Nephron progenitor cell (in vitro differentiated cells): ENCODE data around the gene TLL1.
A peak's percentile ranks its signal among the peaks of the same experiment; 100 is the strongest.

ENCODE experiments used
- DNase-seq: peaks from one replicate; pipeline ENCODE4 v3.0.0; 2021
- H3K27ac Mint-ChIP-seq: 2 replicates; pipeline ENCODE4 v1.8.0; 2021; ENCODE audit warnings: mild to moderate bottlenecking, moderate library complexity, mixed read lengths
- H3K27me3 Mint-ChIP-seq: 2 replicates; pipeline ENCODE4 v1.8.0; 2021; ENCODE audit warnings: mild to moderate bottlenecking, low read depth, mixed read lengths; ENCODE audit not compliant: poor library complexity
- H3K36me3 Mint-ChIP-seq: 2 replicates; pipeline ENCODE4 v1.8.0; 2021; ENCODE audit warnings: low read depth, mixed read lengths
- H3K4me1 Mint-ChIP-seq: 2 replicates; pipeline ENCODE4 v1.8.0; 2021; ENCODE audit warnings: mixed read lengths
- H3K4me3 Mint-ChIP-seq: 2 replicates; pipeline ENCODE4 v1.8.0; 2021; ENCODE audit warnings: mild to moderate bottlenecking, moderate library complexity, mixed read lengths
- H3K9me3 Mint-ChIP-seq: 2 replicates; pipeline ENCODE4 v1.8.0; 2021; ENCODE audit warnings: mild to moderate bottlenecking, moderate library complexity, mixed read lengths
- TF ChIP-seq, protein P1 (sequence below): fragments of 200-600 bp; sonication (generic); IDR thresholded peaks from 2 replicates; pipeline ENCODE4 v1.5.0; 2021; ENCODE audit warnings: antibody characterized with exemption

The TLL1 gene

DNA sequence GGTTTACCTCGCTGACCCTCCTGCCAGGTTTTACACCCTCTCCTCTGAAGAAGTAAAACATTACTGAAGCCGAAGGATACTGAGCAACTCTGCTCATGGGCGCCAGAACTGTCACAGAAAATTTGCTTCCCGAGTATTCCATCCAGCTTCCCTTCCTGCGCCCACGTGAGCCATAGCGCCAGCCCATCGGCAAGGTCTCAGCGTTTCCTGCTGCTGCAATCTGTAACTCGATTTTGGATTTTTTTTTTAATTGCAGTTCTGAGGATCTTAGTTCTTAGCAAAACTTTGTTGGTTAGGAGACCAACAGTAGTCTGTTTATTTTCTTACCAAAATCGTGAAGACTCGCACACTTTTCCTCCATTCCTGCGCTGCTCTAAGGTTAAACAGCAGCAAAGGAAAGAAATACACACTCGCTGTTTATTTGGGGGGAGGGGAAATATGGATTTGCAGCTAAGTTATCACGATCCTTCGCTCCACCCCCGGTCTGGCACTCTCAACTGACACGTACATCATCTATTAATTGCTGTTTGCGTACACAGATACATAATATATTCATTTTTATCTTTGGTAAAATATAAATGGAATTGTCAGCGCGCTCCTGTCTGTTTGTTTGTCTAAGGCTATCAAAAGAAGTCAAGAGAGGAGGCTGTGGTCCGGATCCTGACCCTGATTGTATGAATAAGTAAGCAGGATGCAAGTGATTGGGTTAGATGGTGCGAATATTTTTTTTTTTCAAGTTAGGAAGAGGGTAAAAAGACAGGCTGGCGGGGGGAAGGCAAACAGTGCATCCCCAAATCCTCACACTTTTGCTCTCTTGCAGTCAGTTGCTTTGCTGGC lies at the start of gene TLL1:
Gene TLL1, plus strand, starts transcription at position 777 of the 837 bp plus-strand sequence. CDS start 668 bp downstream, outside the sequence.
- DNase-seq, result peak; percentile 39
- TF ChIP-seq, protein P1, sequence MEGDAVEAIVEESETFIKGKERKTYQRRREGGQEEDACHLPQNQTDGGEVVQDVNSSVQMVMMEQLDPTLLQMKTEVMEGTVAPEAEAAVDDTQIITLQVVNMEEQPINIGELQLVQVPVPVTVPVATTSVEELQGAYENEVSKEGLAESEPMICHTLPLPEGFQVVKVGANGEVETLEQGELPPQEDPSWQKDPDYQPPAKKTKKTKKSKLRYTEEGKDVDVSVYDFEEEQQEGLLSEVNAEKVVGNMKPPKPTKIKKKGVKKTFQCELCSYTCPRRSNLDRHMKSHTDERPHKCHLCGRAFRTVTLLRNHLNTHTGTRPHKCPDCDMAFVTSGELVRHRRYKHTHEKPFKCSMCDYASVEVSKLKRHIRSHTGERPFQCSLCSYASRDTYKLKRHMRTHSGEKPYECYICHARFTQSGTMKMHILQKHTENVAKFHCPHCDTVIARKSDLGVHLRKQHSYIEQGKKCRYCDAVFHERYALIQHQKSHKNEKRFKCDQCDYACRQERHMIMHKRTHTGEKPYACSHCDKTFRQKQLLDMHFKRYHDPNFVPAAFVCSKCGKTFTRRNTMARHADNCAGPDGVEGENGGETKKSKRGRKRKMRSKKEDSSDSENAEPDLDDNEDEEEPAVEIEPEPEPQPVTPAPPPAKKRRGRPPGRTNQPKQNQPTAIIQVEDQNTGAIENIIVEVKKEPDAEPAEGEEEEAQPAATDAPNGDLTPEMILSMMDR, result no peak
- H3K9me3 Mint-ChIP-seq, result no peaks in the 10 kb centered on the region
- peaks cover 26% of the 10 kb centered on the region for H3K4me1 Mint-ChIP-seq
- peak within 1 kb of the TSS; percentile 84 for H3K4me3 Mint-ChIP-seq
- H3K36me3 Mint-ChIP-seq, result no peaks in the 10 kb centered on the region
- H3K27me3 Mint-ChIP-seq, result peaks cover 88% of the 10 kb centered on the region
- no peak within 1 kb of the TSS for H3K27ac Mint-ChIP-seq

DNA sequence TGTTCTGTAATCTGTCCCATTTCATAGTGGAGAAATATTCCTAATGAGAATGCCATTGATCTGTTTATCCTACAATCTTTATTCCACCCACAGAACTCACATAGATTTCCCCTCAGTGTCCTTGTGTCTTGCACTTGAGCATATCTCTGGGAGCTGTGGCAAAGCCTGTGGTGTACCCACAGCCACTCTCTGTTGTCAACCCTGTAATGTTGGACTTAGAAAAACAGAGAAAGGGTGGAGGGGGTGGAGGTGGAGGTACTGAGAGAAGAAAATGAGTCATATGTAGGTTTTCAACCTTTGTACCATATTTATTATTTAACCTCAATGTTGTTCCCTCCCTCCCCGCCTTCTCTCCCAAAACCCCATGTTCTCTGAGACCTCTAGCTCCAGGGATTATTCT lies 46.9 kb upstream of the TLL1 start:
- H3K27ac Mint-ChIP-seq, result no peak overlapping the region
- H3K36me3 Mint-ChIP-seq, result no peaks in the 10 kb centered on the region
- H3K9me3 Mint-ChIP-seq, result no peaks in the 10 kb centered on the region
- DNase-seq, result no peak
- H3K4me1 Mint-ChIP-seq, result no peaks in the 10 kb centered on the region
- H3K4me3 Mint-ChIP-seq, result no peak overlapping the region
- no peaks in the 10 kb centered on the region for H3K27me3 Mint-ChIP-seq
- TF ChIP-seq, protein P1, result no peak

DNA sequence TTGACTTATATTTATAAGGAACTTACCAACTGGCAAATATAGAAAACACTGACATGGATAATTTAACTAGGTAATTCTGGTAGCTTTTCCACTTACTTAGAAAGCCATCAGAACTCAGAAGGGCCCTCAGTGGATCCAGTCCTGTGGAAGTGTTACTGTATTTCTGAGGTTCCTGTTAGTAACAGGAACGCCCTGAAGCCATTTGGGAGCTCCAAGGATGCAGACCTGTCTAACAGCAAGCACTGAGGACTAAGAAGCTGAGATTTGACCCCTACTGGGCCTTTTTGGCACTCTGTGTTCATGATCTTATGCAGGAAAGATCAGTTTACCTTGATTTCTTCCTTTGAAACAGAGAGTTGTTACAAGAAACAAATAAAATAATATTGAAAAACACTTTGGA lies 46.0 kb upstream of the TLL1 start:
- Mint-ChIP-seq H3K27ac (no peak overlapping the region), H3K36me3 (no peaks in the 10 kb centered on the region), H3K4me3 (no peak overlapping the region), H3K4me1 (no peaks in the 10 kb centered on the region), H3K9me3 (no peaks in the 10 kb centered on the region), H3K27me3 (no peaks in the 10 kb centered on the region)
- TF ChIP-seq, protein P1, result no peak
- DNase-seq, result no peak

DNA sequence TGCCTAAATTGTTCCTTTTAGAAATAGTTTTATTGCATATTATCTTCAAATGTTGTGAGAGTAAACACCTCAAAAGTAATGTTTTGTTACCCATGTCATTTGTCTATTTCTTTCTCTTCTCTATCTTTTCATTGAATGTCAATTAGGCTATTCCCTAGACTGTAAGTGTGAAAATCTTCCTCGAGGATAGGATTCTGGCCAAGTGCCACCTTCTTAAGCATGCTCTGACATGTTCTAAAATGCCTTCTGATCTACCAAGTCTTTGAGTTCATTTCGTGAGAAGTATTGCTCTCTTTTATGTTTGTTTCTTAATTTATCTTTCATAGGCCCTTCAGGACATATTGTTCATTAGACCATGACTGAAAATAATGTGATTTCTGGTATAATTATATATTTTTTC lies 44.1 kb upstream of the TLL1 start:
- TF ChIP-seq, protein P1, result no peak

DNA sequence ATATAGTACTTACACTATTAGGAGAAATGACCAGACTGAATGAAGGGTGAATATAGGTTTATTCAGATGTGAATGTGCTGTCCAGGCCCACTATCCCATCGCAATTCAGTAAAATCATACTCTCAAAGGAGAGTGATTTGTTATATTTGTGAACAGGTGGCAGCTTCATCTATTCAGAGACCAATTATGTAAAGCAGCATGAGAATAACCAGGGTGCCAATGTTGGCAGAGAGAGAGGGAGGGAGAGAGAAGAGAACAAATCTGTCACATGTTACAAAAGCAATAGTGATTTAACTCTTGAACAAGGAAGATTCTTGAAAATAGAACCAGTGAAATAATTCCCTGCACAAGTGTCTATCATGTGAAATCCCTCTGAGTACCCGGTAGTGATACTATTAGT lies 38.9 kb upstream of the TLL1 start:
- H3K27me3 Mint-ChIP-seq, result no peaks in the 10 kb centered on the region
- no peaks in the 10 kb centered on the region for H3K9me3 Mint-ChIP-seq
- H3K36me3 Mint-ChIP-seq, result no peaks in the 10 kb centered on the region

More for the DNA sequence above, 44.1 kb upstream of the TLL1 start:
- Mint-ChIP-seq H3K27ac (no peak overlapping the region), H3K9me3 (no peaks in the 10 kb centered on the region), H3K27me3 (no peaks in the 10 kb centered on the region), H3K4me3 (no peak overlapping the region), H3K36me3 (no peaks in the 10 kb centered on the region), H3K4me1 (no peaks in the 10 kb centered on the region)
- no peak for DNase-seq

More for the DNA sequence above, 38.9 kb upstream of the TLL1 start:
- Mint-ChIP-seq H3K27ac (no peak overlapping the region), H3K4me3 (no peak overlapping the region), H3K4me1 (no peaks in the 10 kb centered on the region)
- no peak for DNase-seq
- TF ChIP-seq, protein P1, result no peak
